Ishikawa (cell line): ENCODE measurements around the gene TFAP2A.

Experiments
- CEBPB ChIP-seq: IDR thresholded peaks from 2 replicates; pipeline ENCODE4 v1.6.1; 2012
- CREB1 ChIP-seq: IDR thresholded peaks from 2 replicates; pipeline ENCODE4 v1.6.1; 2012; ENCODE audit warnings: low read depth
- EGR1 ChIP-seq: IDR thresholded peaks from 2 replicates; pipeline ENCODE4 v1.6.1; 2012
- EP300 ChIP-seq: IDR thresholded peaks from 2 replicates; pipeline ENCODE4 v1.6.1; 2012; ENCODE audit warnings: borderline replicate concordance
- MAX ChIP-seq: IDR thresholded peaks from 2 replicates; pipeline ENCODE4 v1.6.1; 2012
- NFIC ChIP-seq: IDR thresholded peaks from 2 replicates; pipeline ENCODE4 v1.6.1; 2012
- RAD21 ChIP-seq: IDR thresholded peaks from 2 replicates; pipeline ENCODE4 v1.6.1; 2012; ENCODE audit warnings: low read depth
- REST ChIP-seq: IDR thresholded peaks from 2 replicates; pipeline ENCODE4 v1.6.1; 2012; ENCODE audit warnings: low read depth, mild to moderate bottlenecking
- TAF1 ChIP-seq: IDR thresholded peaks from 2 replicates; pipeline ENCODE4 v1.6.1; 2012; ENCODE audit warnings: low read depth, mild to moderate bottlenecking
- TCF12 ChIP-seq: IDR thresholded peaks from 2 replicates; pipeline ENCODE4 v1.6.1; 2012; ENCODE audit warnings: low read depth
- TEAD4 ChIP-seq: IDR thresholded peaks from 2 replicates; pipeline ENCODE4 v1.6.1; 2012
- USF1 ChIP-seq: IDR thresholded peaks from 2 replicates; pipeline ENCODE4 v1.6.1; 2012
- YY1 ChIP-seq: IDR thresholded peaks from 2 replicates; pipeline ENCODE4 v1.6.1; 2012; ENCODE audit warnings: low read depth
- ZBTB7A ChIP-seq: IDR thresholded peaks from 2 replicates; pipeline ENCODE4 v1.6.1; 2012; ENCODE audit warnings: low read depth

GRCh38 chr6:10407674-10408054, 7.2 kb downstream of the TFAP2A start:
- no peak for TF ChIP-seq REST
- no peak for TF ChIP-seq MAX
- no peak for TF ChIP-seq TAF1
- TF ChIP-seq TCF12: no peak
- no peak for TF ChIP-seq TEAD4
- TF ChIP-seq EP300: no peak
- TF ChIP-seq CREB1: no peak
- TF ChIP-seq EGR1: no peak
- no peak for TF ChIP-seq NFIC
- no peak for TF ChIP-seq CEBPB
- TF ChIP-seq YY1: no peak
- TF ChIP-seq RAD21: no peak
- no peak for TF ChIP-seq USF1
- no peak for TF ChIP-seq ZBTB7A
